C4-2B (cell line): ENCODE results near the gene WNT11.

ENCODE experiments used
- H3K27ac ChIP-seq: fragments of 450-650 bp; 2 replicates; pipeline ENCODE4 v1.5.1; 2017
- ZFX ChIP-seq: fragments of 450-650 bp; IDR thresholded peaks from 2 replicates; pipeline ENCODE4 v1.6.1; 2017
- TF ChIP-seq, protein P1 (sequence below): fragments of 450-650 bp; conservative IDR thresholded peaks from 2 replicates; pipeline ENCODE4 v1.5.1; 2017; ENCODE audit warnings: mild to moderate bottlenecking

WNT11 gene

GRCh38 chr11:76161261-76161961 is 44.9 kb downstream of the WNT11 start:
- TF ChIP-seq ZFX = no peak
- TF ChIP-seq, protein P1, sequence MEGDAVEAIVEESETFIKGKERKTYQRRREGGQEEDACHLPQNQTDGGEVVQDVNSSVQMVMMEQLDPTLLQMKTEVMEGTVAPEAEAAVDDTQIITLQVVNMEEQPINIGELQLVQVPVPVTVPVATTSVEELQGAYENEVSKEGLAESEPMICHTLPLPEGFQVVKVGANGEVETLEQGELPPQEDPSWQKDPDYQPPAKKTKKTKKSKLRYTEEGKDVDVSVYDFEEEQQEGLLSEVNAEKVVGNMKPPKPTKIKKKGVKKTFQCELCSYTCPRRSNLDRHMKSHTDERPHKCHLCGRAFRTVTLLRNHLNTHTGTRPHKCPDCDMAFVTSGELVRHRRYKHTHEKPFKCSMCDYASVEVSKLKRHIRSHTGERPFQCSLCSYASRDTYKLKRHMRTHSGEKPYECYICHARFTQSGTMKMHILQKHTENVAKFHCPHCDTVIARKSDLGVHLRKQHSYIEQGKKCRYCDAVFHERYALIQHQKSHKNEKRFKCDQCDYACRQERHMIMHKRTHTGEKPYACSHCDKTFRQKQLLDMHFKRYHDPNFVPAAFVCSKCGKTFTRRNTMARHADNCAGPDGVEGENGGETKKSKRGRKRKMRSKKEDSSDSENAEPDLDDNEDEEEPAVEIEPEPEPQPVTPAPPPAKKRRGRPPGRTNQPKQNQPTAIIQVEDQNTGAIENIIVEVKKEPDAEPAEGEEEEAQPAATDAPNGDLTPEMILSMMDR = no peak
- no peak overlapping the region for H3K27ac ChIP-seq

DNA sequence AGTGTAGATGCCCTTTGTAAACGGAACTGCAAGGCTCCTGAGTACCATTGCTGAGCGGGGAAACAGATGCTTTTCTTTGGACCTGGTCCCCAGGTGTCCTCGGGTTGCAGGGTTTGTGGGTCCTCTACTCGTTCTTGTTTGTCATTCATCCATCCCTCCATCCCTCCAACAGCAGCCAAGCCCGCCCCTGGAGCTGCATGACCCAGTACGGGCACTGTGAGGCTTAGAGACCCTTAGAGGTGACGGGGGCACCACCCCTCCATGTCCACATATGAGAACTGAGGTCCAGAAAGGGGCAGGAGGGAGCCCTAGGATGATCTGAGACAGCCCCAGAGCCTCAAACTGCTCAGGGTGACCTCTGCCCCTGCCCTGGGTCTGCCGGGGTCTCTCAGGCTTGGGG is 45.4 kb downstream of the WNT11 start:
- no peak overlapping the region for H3K27ac ChIP-seq
- TF ChIP-seq, protein P1 = no peak
- TF ChIP-seq ZFX = no peak

- TF ChIP-seq, protein P1 = no peak
- no peak for TF ChIP-seq ZFX
Observed at GRCh38 chr11:76159983-76160661, 46.2 kb downstream of the WNT11 start.

DNA sequence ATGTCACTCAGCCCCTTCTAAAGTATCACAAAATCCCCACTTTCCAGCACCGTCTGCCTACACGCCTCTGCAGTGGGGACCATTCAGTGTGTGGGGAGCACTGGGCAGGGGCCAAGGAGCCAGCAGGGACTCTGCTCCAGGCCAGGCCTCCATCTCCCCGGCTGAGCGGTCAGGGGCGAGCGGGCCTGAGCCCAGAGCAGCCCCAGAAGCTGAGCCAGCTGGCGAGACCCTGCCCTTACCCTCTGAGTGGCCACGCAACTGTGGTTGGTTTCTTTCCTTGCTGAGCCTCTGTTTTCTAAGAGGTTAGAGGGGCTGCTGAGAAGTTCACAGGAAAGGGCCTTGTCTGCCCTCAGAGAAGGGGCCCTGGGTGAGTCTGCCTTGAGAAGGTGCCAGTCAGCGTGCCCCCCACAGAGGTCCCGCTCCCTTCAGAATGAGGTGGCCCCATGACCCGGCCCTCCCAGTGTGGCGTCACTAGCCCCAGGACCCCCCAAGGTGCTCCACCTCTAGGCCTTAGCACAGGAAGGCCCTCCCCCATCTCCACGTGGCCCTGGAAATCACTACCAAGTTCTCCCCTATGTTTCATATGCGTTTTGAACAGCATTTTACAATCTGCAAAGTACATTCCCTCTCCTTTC is 46.9 kb downstream of the WNT11 start:
- no peak for TF ChIP-seq ZFX
- TF ChIP-seq, protein P1 = no peak

More at GRCh38 chr11:76159983-76160661, 46.2 kb downstream of the WNT11 start:
- no peak overlapping the region for H3K27ac ChIP-seq

GRCh38 chr11:76158394-76159302 is 47.7 kb downstream of the WNT11 start:
- TF ChIP-seq, protein P1 = no peak
- TF ChIP-seq ZFX = no peak
- H3K27ac ChIP-seq = no peak overlapping the region

More for the DNA sequence above, 46.9 kb downstream of the WNT11 start:
- H3K27ac ChIP-seq = no peak overlapping the region

DNA sequence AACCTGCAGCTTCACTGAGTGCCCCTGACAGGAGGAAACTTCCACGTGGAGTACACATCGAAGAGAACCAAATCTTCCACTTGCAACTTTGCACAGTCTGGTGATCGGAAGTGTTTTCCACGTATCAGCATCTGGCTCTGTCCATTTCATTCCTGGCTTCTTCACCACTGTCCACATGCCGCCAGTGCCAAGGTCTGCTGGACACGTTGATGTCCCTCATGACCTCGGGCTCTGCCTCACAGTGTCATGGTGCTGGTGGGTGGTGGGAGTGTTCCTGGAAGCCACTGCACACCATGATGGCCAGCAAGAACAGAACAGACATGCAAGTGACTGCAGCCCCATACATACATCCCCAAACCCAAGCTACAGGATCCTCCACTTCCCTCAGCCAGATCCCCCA is 48.4 kb downstream of the WNT11 start:
- no peak for TF ChIP-seq ZFX
- TF ChIP-seq, protein P1 = no peak
- H3K27ac ChIP-seq = no peak overlapping the region
